ENCODE measurements around the gene MPRIP. TPM values are rescaled to one million over a fixed set of nuclear protein-coding genes. Genes with fewer than 3 reads are reported as not detected.

The MPRIP gene
- total and polyA plus RNA-seq, 2 donors (not counting 1 experiment from before 2014, with no cell fraction given) = 130 to 299 TPM

DNA sequence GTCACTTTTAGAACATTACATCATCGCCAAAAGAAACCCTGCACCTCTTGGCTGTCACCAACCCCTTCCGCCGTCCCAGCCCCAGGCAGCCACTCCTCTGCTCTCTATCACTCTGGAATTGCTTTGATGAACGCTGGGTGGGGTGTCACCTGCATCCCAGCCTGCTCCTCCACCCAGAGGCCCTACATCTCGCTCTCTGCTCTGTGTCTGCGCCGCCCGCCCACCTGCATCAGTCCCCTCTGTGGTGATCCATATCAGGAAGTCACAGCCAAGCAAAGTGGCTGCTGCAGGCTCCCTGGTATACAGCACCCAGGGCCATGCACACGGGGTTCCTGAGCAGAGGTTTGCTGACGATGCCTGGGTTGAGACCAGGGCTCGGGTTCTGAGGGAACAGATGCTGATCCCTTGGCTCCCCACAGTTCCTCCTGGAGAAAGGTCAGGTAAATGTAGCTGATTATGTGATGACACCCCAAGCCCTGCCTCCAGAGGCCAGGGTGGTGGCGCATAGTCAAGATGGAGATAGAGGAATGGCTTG is 30.8 kb downstream of the MPRIP start:
- peaks cover 0 to 59% of the 10 kb centered on the region in 2 experiments for H3K36me3 ChIP-seq (replicated peaks in 1 of 2; ENCODE audit: control extremely low read depth in 1 of 2, control insufficient read depth in 1 of 2, extremely low read depth in 1 of 2, insufficient read depth in 2 of 2, low read length in 1 of 2)
- no peak for ATAC-seq (ENCODE audit: low read depth)
- Mint-ChIP-seq H3K27ac (no peak overlapping the region), H3K4me1 (peaks cover 42% of the 10 kb centered on the region), H3K4me3 (no peak overlapping the region), H3K9me3 (ENCODE audit: insufficient read depth) (peaks cover 2% of the 10 kb centered on the region), H3K27me3 (no peaks in the 10 kb centered on the region)
- peaks cover 98% of the 10 kb centered on the region for H4K20me1 ChIP-seq (ENCODE audit: control insufficient read depth, insufficient read depth, low read length, poor library complexity, severe bottlenecking)
- WGBS (ENCODE audit: insufficient coverage) = over 99% methylated on average over 12 of the region's 12 CpGs
- H3K4me1 ChIP-seq (ENCODE audit: control insufficient read depth in 2 of 2, insufficient read depth in 2 of 2, low read length in 2 of 2) = peaks cover 0 to 9% of the 10 kb centered on the region in 2 donors
- CTCF ChIA-PET = interaction anchor here (0.6 to 0.8 kb wide), 2 partner anchors 9 to 71 kb away, joined by 3 read pairs; no protein-coding TSS in a partner anchor
- H2AFZ ChIP-seq (ENCODE audit: insufficient read depth, low read depth, low read length, poor library complexity, severe bottlenecking) = no peak overlapping the region
- intact Hi-C loops (cut with micrococcal nuclease) = no loop called here
- no peak overlapping the region for H3K4me3 ChIP-seq (ENCODE audit: control extremely low read depth in 1 of 5, extremely low read depth in 1 of 5, insufficient read depth in 1 of 5, low read depth in 2 of 5, low read length in 4 of 5)
- no peak for TF ChIP-seq EZH2 (IDR thresholded peaks at IDR 0.05; ENCODE audit: borderline replicate concordance, insufficient read depth, low read depth, low read length, poor library complexity, severe bottlenecking)
- TF ChIP-seq, protein P1, sequence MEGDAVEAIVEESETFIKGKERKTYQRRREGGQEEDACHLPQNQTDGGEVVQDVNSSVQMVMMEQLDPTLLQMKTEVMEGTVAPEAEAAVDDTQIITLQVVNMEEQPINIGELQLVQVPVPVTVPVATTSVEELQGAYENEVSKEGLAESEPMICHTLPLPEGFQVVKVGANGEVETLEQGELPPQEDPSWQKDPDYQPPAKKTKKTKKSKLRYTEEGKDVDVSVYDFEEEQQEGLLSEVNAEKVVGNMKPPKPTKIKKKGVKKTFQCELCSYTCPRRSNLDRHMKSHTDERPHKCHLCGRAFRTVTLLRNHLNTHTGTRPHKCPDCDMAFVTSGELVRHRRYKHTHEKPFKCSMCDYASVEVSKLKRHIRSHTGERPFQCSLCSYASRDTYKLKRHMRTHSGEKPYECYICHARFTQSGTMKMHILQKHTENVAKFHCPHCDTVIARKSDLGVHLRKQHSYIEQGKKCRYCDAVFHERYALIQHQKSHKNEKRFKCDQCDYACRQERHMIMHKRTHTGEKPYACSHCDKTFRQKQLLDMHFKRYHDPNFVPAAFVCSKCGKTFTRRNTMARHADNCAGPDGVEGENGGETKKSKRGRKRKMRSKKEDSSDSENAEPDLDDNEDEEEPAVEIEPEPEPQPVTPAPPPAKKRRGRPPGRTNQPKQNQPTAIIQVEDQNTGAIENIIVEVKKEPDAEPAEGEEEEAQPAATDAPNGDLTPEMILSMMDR (IDR thresholded peaks at IDR 0.05) = no peak
- H3K79me2 ChIP-seq (ENCODE audit: control insufficient read depth, insufficient read depth, low read length) = peaks cover 100% of the 10 kb centered on the region
- H3K9me3 ChIP-seq (ENCODE audit: control extremely low read depth in 1 of 3, control insufficient read depth in 2 of 3, insufficient read depth in 1 of 3, low read length in 2 of 3) = peaks cover 0 to 5% (median 2%) of the 10 kb centered on the region in 3 donors
- no peak for DNase-seq
- H3K9ac ChIP-seq (ENCODE audit: low read length) = no peak overlapping the region
- no peak overlapping the region for H3K27ac ChIP-seq (ENCODE audit: low read length in 2 of 2)
- no peak overlapping the region for H3K4me2 ChIP-seq (replicated peaks; ENCODE audit: low read depth, low read length, poor library complexity, severe bottlenecking)
- POLR2A ChIA-PET = no interaction called here
- no peaks in the 10 kb centered on the region for H3K27me3 ChIP-seq (replicated peaks in 1 of 4; ENCODE audit: control extremely low read depth in 1 of 4, control insufficient read depth in 3 of 4, insufficient read depth in 4 of 4, low read length in 3 of 4)

DNA sequence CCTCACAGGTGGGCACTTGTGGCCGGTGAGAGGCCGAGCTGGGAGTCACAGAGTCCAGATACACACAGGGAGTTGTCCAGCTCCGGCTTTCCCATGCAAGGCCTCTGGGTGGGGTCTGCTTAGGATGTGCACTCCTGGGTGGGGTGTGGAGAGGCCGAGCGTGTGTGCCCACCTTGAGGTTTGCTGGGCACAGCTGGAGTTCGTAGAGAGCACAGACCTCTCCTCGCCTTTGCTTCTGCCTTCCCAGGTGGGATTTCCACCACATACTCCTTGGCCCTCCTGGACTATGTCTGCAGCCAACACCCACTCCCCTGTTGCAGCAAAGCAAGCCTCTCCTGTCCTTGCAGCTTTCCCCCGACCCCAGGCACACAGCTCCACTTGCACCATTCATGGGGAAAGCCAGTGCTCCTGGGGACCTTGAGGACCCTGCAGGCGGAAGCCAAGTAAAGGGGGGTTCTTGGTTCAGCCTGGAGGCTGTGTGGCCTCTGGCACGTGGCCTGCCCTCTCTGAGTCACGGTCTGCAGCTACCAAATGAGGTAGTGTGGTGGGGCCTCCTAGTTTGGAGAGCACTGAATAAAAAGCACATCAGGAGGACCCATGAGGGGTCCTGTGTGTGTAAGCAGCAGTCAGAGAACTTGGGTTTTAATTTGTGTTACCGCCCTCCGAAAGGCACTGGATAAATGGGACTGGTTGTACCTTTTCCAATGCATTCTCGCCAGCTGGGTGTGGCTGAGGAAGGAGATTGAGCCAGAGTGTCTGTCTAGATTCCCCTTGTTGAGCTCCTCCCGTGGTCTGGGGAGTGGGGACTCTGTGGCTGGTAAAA is 31.5 kb downstream of the MPRIP start:
- H4K20me1 ChIP-seq (ENCODE audit: control insufficient read depth, insufficient read depth, low read length, poor library complexity, severe bottlenecking) = peaks cover 100% of the 10 kb centered on the region
- H3K4me3 ChIP-seq (ENCODE audit: control extremely low read depth in 1 of 5, extremely low read depth in 1 of 5, insufficient read depth in 1 of 5, low read depth in 2 of 5, low read length in 4 of 5) = no peak overlapping the region
- ChIA-PET CTCF (interaction anchor here (0.8 kb wide), 1 partner anchor 70 kb away, joined by 3 read pairs; no protein-coding TSS in a partner anchor), POLR2A (no interaction called here)
- H3K4me1 ChIP-seq (ENCODE audit: control insufficient read depth in 2 of 2, insufficient read depth in 2 of 2, low read length in 2 of 2) = peaks cover 0 to 9% of the 10 kb centered on the region in 2 donors
- no peak overlapping the region for H3K27ac ChIP-seq (ENCODE audit: low read length in 2 of 2)
- peaks cover 0 to 5% (median 2%) of the 10 kb centered on the region in 3 donors for H3K9me3 ChIP-seq (ENCODE audit: control extremely low read depth in 1 of 3, control insufficient read depth in 2 of 3, insufficient read depth in 1 of 3, low read length in 2 of 3)
- no peak overlapping the region for H3K27ac Mint-ChIP-seq
- no peaks in the 10 kb centered on the region for H3K27me3 ChIP-seq (replicated peaks in 1 of 4; ENCODE audit: control extremely low read depth in 1 of 4, control insufficient read depth in 3 of 4, insufficient read depth in 4 of 4, low read length in 3 of 4)
- no peak for DNase-seq
- H3K36me3 ChIP-seq (replicated peaks in 1 of 2; ENCODE audit: control extremely low read depth in 1 of 2, control insufficient read depth in 1 of 2, extremely low read depth in 1 of 2, insufficient read depth in 2 of 2, low read length in 1 of 2) = peaks cover 0 to 66% of the 10 kb centered on the region in 2 experiments
- WGBS (ENCODE audit: insufficient coverage) = 97% methylated on average over 14 of the region's 15 CpGs
- H3K9me3 Mint-ChIP-seq (ENCODE audit: insufficient read depth) = peaks cover 2% of the 10 kb centered on the region
- no peak overlapping the region for H3K9ac ChIP-seq (ENCODE audit: low read length)
- no peak overlapping the region for H3K4me3 Mint-ChIP-seq
- no peak overlapping the region for H2AFZ ChIP-seq (ENCODE audit: insufficient read depth, low read depth, low read length, poor library complexity, severe bottlenecking)
- H3K79me2 ChIP-seq (ENCODE audit: control insufficient read depth, insufficient read depth, low read length) = peaks cover 100% of the 10 kb centered on the region
- H3K27me3 Mint-ChIP-seq = no peaks in the 10 kb centered on the region
- no peak overlapping the region for H3K4me2 ChIP-seq (replicated peaks; ENCODE audit: low read depth, low read length, poor library complexity, severe bottlenecking)
- ATAC-seq (ENCODE audit: low read depth) = no peak
- intact Hi-C loops (cut with micrococcal nuclease) = no loop called here
- TF ChIP-seq, protein P1 (IDR thresholded peaks at IDR 0.05) = no peak
- TF ChIP-seq EZH2 (IDR thresholded peaks at IDR 0.05; ENCODE audit: borderline replicate concordance, insufficient read depth, low read depth, low read length, poor library complexity, severe bottlenecking) = no peak
- H3K4me1 Mint-ChIP-seq = peaks cover 42% of the 10 kb centered on the region
